GM18868 (cell line): ENCODE measurements around the gene KRTAP5-2.
"Not testable (repeated sequence)": the region's sequence is repeated elsewhere in the genome, so short reads cannot be mapped to it uniquely, and the experiment has no call there.

Experiments
- ATAC-seq: cut with Tn5 transposase; IDR thresholded peaks from one replicate; pipeline ENCODE4 v1.9.1; 2021; ENCODE audit warnings: mild to moderate bottlenecking, moderate library complexity; ENCODE audit not compliant: unreplicated experiment

The KRTAP5-2 gene

DNA sequence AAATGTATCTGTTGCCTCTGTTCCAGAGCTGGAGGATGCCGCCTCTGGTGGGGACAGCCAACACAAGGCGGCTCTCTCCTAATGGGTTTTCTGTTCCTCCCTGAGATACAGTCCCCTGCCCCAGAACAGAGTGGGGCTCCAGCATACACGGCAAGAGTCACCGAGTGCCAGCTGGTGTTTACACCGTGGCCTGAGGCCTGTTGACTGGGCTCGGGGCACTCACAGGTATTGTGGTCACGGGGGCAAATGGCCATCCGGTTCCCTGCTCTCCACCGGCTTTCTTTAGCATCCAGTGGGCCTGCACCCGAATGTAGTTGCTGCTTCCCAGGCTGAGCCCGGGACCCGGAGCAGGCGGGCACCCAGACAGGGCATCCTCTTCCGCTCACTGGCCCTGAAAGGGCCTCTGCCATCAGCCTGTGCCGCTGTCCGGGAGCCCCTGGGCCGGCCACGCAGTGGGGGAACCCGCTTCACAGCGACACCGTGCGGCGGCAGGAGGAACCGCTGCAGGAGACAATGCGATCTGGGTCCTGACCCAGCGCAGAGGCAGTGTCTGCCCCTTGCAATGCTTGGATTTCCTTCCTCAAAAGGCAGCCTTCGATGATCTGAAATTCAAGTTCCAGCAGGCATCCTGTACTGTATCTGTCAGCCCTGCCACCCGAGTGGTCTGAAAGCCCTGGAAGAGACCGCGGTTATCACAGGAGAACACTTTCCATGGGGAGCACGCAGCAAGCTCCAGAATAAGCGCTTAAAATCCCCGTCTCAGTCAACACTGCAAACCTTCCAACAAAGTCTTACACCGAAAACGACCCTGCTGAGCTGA is 30.6 kb upstream of the KRTAP5-2 start:
- ATAC-seq = no peak

DNA sequence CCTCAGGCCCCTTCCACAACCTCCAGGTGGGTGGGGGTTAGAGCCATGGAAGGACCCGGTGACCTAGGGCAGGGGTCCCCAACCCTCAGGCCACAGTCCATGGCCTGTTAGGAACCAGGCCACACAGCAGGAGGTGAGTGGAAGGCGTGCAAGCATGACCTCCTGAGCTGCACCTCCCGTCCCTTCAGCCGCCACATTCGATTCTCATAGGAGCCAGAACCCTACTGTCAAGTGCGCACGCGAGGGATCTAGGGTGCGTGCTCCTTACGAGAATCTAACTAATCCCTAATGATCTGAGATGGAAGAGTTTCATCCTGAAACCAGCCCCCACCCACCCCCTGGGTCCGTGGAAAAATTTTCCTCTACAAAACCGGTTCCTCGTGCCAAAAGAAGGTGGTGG is 27.4 kb upstream of the KRTAP5-2 start:
- no peak for ATAC-seq

GRCh38 chr11:1624621-1625020 is 26.5 kb upstream of the KRTAP5-2 start:
- no peak for ATAC-seq

DNA sequence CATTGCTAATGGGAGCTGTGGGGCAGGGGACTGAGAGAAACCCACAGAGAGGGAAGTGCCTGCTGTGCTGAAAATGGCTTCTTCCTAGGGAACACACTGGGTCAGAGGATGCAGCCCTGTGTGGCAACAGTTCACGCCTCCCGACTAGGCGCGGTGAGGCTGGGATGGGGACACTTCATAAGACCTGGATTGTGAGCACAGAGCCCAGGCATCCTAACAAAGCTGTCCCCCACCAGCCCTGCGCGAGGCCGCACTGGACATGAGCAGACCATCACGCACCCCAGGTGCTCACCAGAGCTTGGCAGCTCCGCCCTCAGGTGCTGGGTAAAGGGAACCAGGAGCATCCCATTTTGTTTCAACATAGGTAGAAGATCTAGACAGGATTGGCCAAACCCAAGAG is 25.6 kb upstream of the KRTAP5-2 start:
- ATAC-seq = no peak

GRCh38 chr11:1622086-1622485 is 24.0 kb upstream of the KRTAP5-2 start, which contains the start of gene KRTAP5-4:
Gene KRTAP5-4, minus strand, starts transcription at chr11:1622138. Its CDS starts 45 bp downstream, at chr11:1622093.
- ATAC-seq = no peak

GRCh38 chr11:1619449-1619848 is 21.4 kb upstream of the KRTAP5-2 start:
- ATAC-seq = no peak

DNA sequence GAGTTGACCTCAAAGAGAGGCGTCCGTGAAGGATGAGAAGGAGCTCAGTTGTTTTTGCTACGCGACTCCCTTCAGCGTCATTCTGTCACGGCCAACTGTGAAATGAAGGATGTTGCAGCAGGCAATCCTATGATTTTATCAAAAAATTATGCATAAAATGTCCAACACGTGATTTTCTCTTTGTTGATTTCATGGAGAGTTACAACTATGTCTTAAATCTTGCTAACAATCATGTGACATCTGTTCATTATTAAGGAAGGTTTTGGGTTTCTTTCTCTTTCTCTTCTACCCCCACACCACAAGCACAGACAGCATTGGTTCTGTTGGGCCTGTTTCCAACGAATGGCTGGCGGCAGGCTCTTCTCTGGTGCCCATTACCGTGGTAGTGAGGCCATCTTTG is 20.1 kb upstream of the KRTAP5-2 start:
- ATAC-seq = no peak

DNA sequence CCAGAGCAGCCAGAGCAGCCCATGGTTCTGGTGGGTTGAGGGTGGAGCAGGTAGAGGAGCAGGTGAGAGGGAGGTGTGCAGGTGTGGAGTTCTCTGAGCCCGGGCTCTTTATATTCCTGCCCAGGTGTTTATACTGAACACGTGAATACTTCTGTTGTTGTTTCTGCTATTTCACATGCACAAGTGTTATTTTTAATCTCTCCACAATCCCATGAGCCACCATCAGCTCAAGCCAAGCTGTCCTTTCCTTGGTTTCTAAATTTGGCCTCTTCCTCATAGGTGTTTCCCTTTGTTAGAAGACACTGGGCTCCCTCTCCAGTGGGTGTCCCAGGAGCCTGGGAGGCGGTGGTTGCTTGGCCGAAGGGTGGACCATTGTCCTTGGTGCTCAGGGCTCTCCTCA is 10.3 kb upstream of the KRTAP5-2 start, which contains the start of gene KRTAP5-3:
TSS of gene KRTAP5-3 (minus strand) at position 101 of the 400 bp plus-strand sequence. CDS start at position 23, 78 bp downstream.
- ATAC-seq = no peak

GRCh38 chr11:1607901-1608300 is 9.8 kb upstream of the KRTAP5-2 start:
- not testable (repeated sequence) for ATAC-seq

DNA sequence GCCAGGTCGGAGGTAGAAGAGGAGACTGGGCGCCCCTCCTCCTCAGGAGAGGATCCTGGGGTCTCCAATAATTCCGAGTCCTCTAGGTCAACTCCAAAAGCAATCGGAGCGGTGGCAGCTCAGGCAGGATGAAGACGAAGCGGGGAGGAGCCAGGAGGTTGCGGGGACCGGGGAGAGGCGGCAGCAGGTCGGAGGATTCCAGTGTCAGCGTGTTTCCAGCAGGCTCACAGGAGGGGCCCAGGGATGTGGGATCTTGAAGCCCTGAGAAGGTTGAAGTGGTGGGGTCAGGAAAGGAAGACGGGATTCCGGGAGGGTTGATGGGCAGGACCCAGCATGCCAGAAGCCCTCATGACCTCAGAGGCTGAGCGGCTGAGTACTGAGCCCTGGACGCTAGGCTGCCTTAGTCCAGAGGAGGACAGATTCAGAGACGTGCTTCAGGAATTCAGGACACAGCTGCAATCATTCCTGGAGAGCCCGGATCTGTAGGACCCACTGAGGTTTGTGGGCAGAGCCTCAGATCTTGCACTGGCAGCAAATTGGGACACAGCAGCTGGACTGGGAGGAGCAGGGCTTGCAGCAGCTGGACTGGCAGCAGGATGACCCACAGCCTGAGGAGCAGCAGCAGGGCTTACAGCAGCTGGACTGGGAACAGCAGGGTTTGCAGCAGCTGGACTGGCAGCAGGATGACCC is 9.2 kb upstream of the KRTAP5-2 start:
- not testable (repeated sequence) for ATAC-seq

GRCh38 chr11:1605923-1606322 is 7.8 kb upstream of the KRTAP5-2 start:
- ATAC-seq = peak; percentile 83

GRCh38 chr11:1604711-1605110 is 6.6 kb upstream of the KRTAP5-2 start:
- no peak for ATAC-seq

DNA sequence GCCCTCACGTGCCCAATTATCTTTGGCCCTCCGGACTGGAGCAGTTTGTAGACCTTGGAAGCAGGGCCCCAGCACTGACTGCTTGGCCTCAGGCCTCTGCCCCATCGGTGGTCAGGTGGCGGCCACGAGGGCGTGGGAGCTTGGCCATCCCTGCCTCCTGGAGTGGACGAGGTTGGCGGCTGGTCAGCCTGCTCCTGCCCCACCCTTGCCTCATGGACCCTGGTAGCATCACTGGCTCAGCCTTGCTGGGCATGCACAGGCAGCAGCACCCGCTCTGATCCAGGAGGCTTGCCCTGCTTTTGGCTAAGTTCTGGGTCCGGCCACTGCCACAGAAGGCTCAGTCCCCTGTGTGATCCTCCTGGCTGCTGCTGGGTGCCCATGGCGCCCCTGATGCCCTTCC is 6.1 kb upstream of the KRTAP5-2 start:
- no peak for ATAC-seq

DNA sequence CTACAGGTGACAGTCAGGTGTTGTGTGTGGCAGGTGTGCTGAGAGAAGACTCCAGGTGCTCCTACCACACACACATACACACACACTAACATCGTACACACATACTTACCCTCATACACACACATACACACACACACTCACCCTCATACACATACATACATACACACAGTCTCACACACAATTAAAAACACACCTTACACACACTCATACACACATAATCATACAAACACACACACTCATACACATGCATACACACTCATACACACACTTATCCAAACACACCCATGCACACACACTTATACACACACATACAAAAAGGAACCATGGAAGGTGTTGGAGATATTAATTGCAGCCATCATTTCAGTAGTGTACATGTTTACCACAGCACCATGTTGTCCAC is 5.5 kb upstream of the KRTAP5-2 start:
- no peak for ATAC-seq

GRCh38 chr11:1601663-1602062 is 3.6 kb upstream of the KRTAP5-2 start:
- not testable (repeated sequence) for ATAC-seq

GRCh38 chr11:1600626-1601025 is 2.5 kb upstream of the KRTAP5-2 start:
- ATAC-seq = no peak

DNA sequence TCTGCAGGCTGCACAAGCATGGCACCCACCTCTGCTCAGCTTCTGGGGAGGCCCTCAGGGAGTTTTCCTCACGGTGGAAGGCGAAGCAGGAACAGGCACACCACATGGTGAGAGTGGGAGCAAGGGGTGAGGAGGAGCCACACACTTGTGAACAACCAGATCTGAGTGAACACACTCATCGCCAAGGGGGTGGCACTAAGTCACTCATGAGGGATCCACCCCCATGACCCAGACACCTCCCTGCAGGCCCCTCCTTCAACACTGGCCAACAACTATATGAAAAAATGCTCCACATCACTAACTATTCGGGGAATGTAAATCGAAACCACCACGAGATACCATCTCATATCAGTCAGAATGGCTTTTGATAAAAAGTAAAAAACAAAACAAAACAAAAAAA is 722 bp upstream of the KRTAP5-2 start:
- ATAC-seq = no peak

DNA sequence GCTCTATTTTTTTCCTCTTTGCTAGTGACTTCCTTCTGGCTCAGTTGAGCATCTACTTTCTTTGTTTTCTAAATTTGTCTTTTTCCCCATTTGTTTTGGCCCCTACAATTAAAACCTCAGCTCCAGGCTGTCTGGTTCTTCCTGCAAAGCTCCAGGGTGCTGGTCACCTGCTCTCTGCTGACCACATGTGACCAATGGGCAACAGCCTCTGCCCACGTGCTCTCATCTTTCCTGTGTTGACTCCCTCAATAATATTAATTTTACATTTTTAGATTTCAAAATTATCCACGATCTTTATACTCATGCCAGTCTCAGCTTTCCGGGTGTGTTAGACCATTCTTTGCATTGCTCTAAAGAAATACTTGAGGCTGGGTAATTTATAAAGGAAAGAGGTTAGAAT is 312 bp upstream of the KRTAP5-2 start:
- not testable (repeated sequence) for ATAC-seq

DNA sequence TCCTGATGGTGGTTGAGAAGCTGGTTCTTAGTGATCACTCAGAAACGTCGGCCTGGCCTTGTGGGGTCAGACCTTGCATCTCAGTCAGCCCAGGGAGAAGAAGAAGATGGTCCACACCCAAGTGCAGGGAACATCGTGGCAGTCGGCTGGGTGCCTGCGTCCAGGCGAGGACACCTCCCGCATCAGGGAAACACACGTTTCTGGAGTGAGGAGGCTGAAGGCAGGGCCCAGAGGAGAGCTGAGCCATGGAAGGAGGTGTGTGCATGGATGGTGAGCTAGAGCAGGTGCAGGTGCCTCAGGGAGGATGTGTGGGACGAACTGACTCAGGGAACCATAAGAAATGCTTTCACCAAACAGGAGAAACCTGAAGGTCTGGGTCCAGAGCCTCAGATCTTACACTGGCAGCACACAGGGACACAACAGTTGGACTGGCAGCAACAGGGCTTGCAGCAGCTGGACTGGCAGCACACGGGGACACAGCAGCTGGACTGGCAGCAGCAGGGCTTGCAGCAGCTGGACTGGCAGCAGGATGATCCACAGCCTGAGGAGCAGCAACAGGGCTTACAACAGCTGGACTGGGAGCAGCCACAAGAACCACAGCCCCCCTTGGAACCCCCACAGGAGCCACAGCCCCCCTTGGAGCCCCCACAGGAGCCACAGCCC is 632 bp downstream of the KRTAP5-2 start:
- ATAC-seq = no peak

GRCh38 chr11:1596576-1597121 is 1.4 kb downstream of the KRTAP5-2 start:
- ATAC-seq = not testable (repeated sequence)

DNA sequence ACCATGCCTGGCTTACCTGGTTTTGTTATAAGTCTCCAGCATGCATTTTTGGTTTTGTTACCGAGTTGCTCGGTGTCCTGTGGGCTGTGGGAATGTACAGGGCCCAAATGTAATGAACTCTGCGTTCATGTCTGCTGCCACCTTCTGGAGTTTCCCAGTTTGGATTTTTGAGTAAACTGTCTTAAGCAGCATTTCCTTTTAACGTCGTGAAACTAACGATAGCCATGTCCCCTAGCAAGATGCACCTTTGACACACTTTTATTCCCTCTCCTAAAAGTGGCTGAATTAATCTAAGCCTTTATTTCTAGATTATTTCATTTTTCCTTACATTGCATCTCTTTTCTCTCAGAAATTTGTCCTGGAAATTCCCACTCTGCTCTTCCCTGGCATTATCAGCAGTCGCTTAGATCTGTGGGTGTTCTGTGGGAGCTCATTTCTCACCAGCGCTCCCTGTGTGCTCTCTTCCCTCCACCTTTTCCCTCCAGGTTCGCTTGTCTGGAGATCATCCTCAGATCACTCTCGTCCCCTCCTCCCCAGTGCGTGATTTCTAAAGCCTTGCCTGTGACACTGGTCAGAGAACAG is 2.0 kb downstream of the KRTAP5-2 start:
- not testable (repeated sequence) for ATAC-seq
